Stimulated activated CD4-positive, alpha-beta T cell treated with anti-CD3 and anti-CD28 coated beads, Interleukin-1b, Interleukin-23, amount 100 ng/mL, for 48 hours (primary cell): ENCODE measurements around the gene FSTL1.
"Not testable (repeated sequence)": the region's sequence is repeated elsewhere in the genome, so short reads cannot be mapped to it uniquely, and the experiment has no call there.

Source experiments
- DNase-seq: peaks from one replicate; pipeline ENCODE4 v3.0.0-alpha.2; 2020

The FSTL1 gene

DNA sequence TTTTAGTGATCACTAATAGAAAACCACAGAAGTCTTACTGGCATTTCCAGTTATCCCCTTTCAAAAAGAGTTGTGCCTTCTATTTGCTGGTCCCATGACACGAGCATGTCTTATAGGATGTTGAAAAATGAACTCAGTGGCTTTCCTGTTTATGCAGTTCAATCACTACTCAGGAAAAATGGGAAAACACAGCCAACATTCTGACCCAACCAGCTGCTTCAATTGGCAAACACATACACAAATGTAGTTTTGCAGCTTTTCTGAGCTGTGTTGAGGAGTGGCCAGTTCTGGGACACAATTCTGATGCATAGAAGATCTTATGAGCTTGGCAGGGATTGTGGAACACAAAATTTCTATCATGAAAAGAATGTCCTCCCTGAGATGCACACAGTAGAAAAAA is 40.3 kb downstream of the FSTL1 start:
- no peak for DNase-seq

DNA sequence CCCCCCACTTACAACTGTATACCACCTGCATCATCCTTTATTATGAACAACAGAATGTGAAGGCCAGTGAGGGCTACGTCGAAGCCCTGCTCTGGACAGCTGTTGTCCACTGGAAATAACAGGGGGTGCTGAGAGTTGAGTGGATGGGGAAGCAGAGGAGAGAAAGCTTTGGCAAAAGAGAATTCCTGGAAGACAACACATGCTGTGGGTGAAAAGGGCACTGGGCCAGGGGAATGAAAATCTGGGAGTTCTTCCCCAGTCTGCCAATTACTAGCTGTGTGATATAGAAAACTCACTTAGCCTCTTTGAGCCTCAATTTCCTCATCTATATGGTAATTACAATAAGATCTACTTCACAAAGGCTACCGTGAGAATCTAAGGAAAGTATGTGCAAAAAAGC is 40.7 kb downstream of the FSTL1 start:
- DNase-seq, result no peak

DNA sequence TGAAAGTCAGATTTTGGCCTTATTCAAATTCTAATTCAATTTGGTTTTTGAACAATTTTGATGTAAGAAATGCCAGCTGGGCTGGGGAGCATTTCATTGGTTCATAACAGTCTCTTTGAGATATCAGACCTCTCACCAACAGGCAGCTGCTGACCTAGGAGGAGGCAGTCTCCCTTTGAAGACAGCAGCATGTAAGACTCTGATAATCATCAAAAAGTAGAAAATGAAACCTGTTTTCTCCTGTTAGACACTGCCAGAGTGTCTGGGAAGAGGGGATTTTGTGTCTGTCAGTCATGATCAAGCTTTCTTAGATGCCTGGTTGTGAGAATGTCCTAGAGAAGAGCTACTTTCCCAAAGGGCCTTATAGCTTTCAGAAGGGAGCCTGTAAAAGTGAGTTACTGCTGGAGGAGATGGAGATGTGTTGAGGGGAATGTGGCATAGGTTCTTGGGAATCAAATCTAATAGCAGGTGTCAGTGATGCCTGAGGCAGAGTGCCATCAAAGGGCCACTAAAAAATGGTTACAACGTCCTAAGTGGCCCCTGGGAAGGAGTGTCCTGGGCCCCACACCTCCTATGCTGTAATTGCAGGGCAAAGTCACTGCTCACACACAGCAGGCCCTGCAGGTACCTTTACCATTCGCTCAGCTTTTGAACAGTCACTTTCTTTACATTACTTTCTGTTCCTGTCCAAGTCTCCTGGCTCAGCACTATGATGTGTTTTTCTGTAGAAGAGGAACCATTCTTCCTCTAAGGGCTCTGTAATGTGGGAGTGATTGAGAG is 43.1 kb downstream of the FSTL1 start:
- DNase-seq, result no peak

DNA sequence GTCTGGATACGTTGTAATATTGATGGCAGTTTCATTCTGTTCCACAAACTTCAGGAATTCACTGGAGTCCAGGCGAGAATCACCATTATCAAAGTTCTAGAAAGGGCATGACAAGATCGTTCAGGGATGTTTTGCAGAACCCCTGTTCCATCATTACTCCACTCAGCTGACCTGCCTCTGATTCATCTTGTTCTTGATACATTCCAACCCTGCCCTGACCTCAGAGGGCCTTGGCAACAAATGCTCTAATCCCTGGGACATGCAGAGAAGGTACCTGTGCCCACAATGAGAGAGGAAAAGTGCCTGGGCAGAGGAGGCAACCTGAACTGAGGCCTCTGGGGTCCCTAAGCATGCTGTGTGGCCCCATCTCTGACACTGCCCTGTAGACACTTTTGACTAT is 45.9 kb downstream of the FSTL1 start:
- DNase-seq, result no peak

DNA sequence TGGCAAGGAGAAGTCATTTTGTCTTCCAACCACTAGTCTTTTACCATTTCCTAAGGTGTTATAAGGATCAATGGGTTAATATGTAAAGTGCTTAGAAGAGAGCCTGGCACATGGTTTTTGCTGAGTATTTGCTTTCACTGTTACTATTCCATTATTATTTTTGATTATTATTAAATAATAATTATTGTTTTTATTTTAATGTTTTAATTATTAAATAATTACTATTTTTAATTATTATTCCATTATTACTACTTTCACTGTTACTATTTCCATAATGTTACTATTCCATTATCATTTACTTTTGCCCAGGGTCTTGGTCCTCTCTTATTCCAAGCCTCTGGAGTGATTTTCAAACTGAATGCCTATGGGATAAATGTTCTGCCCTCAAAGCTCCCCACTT is 48.5 kb downstream of the FSTL1 start:
- no peak for DNase-seq

DNA sequence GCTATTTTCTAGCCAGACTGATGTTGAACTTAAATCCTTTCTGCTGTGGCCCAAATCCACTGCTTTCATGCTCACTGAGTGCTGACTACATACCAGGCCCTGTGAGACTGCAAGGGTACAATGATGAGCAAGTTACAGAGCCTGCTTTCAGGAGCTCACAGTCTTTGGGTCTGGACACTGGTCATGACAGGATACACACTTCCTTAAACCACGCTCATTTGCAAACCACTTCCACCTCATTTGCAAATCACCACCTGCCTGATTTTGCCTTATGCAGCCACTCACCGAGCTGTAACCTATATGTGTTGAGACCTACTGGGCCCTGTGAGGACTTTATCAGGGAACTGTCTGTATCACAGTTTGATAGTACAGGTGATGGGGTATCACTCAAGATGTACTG is 51.4 kb downstream of the FSTL1 start:
- DNase-seq, result no peak

DNA sequence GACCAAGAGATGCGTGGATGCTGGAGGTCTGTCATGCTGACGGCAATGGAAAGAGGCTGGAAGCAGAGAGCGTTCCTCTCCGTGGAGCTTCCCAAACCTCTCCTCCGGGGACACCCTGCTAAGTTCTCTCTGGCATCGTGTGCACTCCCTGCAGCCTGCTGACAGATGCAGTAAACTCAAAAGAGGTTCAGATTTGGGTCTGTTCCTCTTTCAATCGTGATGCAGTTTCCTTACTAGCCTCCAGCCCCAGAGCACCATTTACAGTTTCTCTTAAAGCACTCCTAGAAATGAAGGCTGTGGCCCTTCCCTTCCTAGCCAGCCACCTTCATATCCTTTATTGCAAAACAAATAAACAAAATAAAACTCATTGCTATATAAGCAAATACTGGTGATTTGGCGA is 54.3 kb downstream of the FSTL1 start:
- DNase-seq, result no peak

DNA sequence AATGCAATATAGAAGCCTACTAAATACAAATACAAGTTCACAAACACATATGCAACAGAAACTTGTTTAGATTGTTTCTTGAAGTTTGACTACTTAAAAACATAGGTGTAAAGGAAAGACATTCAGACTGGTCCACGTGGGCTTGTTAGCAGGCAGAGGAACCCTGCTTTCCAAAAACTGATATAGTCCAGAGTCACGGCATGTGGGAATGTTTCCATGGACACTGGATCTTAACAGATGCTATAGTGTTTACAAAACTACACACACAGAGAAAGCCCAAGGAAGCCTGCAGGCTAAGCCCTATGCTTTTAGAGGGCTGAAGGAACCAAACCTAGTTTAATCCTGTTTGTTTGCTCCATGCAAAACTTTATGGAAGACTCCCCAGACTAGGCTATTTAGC is 56.4 kb downstream of the FSTL1 start:
- no peak for DNase-seq

DNA sequence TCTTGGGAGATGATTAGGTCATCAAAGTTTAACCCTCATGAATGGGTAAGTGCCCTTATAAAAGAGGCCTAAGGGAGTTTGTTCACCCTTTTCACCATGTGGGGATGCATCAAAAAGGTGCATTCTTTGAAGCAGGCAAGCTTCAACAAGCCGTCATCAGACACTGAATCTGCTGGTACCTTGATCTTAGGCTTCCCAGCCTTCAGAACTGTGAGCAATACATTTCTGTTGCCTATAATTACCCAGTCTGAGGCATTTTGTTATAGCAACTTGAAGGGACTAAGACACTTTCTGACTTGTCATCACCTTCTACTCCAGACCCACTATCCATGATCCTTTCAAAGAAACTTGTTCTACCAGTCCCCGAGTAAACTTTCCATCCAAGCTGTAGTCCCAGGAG is 57.0 kb downstream of the FSTL1 start:
- no peak for DNase-seq

DNA sequence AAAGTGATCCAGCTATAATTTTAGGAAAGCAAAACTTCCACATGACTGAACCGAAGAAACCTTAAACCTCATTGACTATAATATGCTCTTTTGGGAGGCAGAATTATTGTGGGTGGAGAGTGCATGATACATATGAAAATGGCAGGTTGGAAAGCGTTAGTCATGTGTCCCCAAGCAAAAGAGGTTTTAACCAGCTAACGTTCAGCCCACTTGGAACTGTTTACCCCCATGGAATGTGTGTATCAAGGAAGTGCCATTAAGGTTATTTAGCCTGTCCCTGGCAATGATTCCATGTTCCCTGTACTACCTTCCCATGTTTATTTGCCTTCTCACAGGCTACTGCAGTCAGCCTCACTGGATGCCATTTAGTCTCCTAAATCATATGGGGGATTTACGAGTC is 57.5 kb downstream of the FSTL1 start:
- no peak for DNase-seq

DNA sequence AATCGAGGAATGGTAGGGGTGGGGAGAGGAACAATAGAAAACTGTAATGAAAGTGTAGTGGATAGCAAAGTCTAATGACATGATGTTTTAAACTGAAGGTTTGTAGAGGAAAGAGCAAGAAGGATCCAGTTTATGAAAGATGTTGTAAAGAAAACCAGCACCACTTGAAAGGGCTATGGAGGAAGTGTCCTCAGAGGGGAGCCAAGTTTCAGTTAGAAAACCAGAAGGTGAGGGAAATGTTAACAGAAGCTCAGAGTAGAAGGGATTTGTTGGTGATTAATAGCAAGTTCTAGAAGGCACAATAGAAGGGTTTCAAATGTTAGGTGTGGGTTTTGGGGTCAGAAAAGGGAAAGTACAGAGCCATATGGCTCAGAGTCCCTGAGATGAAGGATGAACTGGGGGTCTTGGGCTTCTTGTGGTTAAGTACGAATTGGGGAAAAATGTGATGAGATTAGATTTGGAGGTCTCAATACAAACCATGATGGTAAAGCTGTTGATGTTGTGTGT is 67.8 kb downstream of the FSTL1 start:
- DNase-seq, result no peak

DNA sequence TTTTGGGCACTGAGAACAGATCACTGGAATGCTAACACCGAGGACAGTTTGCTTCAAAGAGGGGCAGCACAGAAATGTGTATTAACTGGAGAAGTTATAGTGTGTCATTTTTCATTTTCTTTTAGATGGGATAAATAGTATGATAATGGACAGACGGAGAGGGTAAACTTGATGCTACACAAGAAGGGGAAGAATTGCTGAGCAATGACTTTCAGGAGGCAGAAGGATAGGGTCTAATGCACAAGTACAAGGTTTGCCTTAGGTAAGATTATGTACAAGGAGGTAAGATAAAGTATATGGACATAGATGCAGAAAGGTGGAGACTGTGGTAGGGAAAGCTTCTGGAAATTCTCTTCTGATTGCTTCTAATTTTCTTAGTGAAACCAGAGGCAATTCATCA is 69.3 kb downstream of the FSTL1 start:
- no peak for DNase-seq

DNA sequence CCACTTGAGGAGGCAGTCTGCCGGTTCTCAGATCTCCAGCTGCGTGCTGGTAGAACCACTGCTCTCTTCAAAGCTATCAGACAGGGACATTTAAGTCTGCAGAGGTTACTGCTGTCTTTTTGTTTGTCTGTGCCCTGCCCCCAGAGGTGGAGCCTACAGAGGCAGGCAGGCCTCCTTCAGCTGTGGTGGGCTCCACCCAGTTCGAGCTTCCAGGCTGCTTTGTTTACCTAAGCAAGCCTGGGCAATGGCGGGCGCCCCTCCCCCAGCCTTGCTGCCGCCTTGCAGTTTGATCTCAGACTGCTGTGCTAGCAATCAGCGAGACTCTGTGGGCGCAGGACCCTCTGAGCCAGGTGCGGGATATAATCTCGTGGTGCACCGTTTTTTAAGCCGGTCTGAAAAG is 72.8 kb downstream of the FSTL1 start:
- not testable (repeated sequence) for DNase-seq

DNA sequence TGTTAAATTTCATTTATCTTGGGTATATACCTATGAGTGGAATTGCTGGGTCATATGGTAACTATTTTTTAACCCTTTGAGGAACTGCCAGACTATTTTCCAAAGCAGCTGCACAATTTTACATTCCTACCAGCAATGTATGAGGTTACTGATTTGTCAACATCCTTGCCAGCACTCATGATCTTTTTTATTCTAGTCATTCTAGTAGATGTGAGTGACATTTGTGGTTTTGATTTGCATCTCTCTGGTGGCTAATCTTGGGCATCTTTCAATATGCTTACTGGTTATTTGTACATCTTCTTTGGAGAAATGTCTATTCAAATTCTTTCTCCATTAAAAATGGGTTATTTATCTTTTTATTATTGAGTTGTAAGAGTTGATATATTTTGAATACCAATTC is 80.3 kb downstream of the FSTL1 start:
- DNase-seq, result no peak

DNA sequence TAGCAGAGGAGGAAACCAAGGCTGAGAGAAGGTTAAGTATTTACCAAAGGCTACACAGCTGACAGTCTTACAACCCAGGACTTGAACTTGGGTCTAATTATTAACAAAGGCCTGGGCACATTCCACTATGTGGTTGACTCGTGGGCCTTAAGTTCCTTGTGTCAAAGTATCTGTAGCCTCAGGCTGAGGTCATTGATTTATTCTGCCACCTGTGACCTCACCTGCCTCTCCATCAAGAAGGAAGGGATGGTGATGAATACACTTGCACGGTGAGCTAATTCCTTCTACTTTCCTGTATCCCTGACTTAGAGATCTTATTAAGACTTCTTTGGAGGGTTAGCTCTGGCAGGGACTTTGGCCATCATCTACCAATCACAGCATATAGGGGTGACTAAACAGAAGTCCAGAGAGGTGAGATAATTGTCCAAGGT is 81.7 kb downstream of the FSTL1 start:
- no peak for DNase-seq

DNA sequence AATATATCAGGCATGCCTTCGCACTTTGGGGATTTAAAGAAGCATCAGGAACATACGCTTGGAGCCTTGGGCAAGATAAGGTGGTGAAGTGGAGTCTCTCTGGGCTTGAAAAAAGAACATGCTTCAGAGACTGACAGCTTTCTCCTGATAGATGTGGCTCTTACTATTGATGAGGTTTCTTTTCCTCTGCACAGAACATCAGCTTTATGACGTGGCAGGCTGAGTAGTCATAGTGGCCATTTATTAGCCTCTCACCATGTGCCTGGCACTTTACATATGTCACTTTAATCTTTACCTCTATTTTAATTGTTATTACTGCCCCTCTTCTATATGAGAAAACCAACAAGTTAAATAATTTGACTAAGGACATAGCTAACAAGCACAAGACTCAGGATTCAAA is 82.6 kb downstream of the FSTL1 start:
- DNase-seq, result no peak

DNA sequence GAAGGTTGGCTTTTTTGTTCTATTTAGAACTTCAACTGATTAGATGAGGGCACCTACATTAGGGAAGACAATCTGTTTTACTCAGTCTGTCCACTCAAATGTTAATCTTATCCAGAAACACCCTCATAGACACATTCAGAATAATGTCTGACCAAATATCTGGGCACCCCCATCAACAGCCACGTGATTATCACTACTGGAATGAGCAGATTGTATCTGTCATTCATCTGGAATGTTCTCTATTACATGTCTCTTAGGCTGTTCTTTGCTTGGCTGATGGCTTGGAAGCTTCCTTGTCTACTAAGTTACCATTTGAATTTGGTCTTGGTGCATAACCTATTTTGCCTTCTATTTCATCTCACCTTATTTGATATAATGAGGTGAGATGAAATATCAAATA is 86.0 kb downstream of the FSTL1 start:
- DNase-seq, result no peak

DNA sequence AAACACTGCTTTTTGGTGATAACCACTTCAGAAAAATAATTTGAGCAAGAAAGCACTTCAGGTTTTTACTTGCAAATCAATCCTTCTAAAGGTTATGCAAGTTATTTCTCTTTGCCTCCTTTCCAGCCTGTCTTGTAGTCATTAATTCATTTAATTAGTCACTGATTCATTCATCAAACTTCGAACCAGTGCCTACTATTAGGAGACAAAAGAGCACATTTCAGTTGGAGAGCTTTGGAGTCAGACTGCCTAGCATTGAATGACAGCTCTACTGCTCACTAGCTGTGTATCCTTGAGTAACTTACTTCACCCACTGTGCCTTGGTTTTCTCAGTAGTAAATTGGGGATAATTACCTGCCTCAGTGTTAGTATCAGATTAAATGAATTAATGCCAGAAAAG is 86.7 kb downstream of the FSTL1 start:
- no peak for DNase-seq

DNA sequence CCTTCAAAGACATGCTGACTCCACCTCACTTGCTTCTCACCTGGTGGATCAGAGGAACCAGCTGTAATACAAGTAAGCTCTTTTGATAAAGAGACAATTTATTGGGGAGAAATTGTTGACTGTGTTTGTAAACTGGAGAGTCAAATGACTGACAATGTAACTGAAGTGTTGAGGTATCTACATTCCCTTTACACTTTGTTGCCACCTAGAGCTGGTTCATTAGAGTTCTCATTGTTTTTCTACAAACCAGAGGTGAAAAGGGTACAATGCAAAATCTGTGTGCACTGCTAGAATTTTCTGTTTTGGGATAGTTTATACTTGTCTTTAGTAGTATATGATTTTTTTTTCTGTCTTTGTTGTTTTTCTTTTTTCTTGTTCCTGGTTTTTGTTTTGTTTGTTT is 93.0 kb downstream of the FSTL1 start:
- no peak for DNase-seq

DNA sequence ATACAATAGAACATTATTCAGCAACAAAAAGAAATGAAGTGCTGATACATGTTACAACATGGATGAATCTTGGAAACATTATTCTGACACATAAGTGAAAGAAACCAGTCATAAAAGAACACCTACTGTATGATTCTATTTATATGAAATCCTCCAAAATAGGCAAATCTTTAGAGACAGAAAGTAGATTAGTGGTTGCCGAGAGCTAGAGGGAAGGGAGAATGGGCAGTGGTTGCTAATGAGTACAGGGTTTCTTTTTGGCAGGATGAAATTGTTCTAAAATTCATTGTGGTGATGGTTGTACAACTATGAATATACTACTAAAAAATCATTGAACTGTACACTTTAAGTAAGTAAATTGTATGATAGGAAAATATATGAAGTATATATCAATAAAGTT is 95.3 kb downstream of the FSTL1 start:
- DNase-seq, result no peak

DNA sequence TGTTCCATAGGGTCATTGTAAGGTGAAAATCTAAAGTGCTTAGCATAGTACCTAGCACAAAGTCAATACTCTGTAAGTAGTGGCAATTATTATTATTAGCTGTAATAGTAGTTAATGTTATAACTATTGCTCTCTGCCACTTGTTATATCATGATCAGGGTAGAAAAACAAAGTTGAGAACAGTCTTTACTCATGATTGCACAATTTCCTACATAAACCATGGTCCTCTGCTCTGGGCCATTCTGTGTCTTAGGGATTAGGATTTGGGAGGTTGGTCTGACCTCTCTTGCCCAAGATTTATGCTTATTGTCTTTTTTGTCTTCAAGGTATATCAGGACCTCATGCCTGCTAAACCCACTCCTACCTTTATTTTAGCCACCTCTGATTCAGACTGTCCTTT is 97.3 kb downstream of the FSTL1 start:
- no peak for DNase-seq

DNA sequence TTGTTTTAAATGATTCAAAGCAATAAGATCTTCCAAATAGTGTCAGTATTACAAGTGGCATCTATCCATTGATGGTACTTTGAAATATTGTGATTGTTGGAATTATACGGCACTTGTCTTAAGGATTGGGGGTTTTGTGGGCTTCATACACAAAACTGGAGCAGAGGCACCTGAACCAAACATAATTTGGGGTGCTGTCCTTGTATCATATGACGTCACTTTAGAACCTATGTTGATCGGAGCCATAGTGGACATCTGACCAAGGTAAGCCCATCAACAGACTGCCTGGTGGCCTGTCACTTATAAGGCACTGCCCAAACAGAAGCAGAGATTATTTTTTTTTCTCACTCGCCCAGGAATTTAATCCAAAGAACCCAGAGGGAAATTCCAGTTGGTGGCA is 98.8 kb downstream of the FSTL1 start:
- DNase-seq, result no peak

DNA sequence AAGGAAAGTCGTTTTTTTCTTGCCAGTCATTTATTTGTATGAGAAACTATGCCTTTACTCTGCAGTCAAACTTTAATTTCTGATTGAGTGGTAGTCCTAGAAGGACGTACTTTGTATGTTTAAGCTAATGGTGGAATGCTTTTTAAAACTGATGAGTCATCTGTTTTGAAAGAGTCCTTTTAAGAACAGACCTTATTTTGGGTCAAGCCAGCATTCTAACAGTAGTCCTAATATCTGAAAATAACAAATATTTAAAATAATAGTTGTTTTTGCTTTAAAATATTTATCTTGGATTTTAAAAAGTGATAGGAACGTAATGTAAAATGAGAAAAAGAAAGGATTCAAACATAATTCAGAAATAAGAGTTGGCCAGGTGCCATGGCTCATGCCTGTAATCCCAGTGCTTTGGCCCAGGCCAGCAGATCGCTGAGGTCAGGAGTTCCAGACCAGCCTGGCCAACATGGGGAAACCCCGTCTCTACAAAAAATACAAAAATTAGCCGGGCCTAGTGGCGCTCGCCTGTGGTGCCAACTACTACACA is 100.3 kb downstream of the FSTL1 start:
- DNase-seq, result no peak

DNA sequence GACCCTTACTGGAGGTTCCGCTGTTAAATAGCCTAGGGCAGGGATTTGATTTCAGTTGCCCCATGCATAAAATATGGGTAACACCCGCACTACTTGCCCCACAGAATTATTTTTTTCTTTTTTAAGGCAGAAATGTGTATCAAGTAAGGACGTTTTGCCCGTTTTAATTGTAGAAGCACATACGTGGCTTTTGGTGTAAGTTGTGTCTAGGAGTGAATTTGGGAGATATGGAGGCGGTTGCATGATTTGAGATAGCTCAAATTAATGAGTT is 101.0 kb downstream of the FSTL1 start:
- no peak for DNase-seq
